Activated T-cell treated with anti-CD3 and anti-CD28 coated beads, Interleukin-2, amount 50 U/mL, for 72 hours (primary cell): ENCODE results near the gene IFIH1. TPM values are rescaled to one million over a fixed set of nuclear protein-coding genes. Genes with fewer than 3 reads are reported as not detected.

Experiments
- ATAC-seq, 2 donors: fragments of 150-1000 bp; cut with Tn5 transposase; replicated peaks in 1 of 2; 2 replicates each; pipeline ENCODE4 v1.10.0; 2021; ENCODE audit warnings: moderate library complexity in 2 of 2, mild to moderate bottlenecking in 1 of 2
- DNase-seq, 2 donors: peaks; one replicate each; pipeline ENCODE4 v3.0.0; 2021 to 2022; ENCODE audit warnings: mixed read lengths in 1 of 2
- H3K27ac Mint-ChIP-seq: one replicate; pipeline ENCODE4 v1.8.0; 2022; ENCODE audit warnings: mild to moderate bottlenecking, moderate library complexity, mixed read lengths
- H3K27me3 Mint-ChIP-seq: one replicate; pipeline ENCODE4 v1.8.0; 2022; ENCODE audit warnings: low read depth, mixed read lengths
- H3K36me3 Mint-ChIP-seq, 2 donors: one replicate each; pipeline ENCODE4 v1.8.0; 2022; ENCODE audit warnings: mixed read lengths in 2 of 2, mild to moderate bottlenecking in 1 of 2; ENCODE audit not compliant: insufficient read depth in 2 of 2
- H3K4me1 Mint-ChIP-seq: one replicate; pipeline ENCODE4 v1.8.0; 2022; ENCODE audit warnings: low read depth, mixed read lengths
- H3K4me3 Mint-ChIP-seq, 2 donors: one replicate each; pipeline ENCODE4 v1.8.0; 2022; ENCODE audit warnings: mild to moderate bottlenecking in 2 of 2, mixed read lengths in 2 of 2, moderate library complexity in 2 of 2
- H3K9me3 Mint-ChIP-seq, 2 donors: one replicate each; pipeline ENCODE4 v1.8.0; 2022; ENCODE audit warnings: mixed read lengths in 2 of 2
- total RNA-seq, 2 donors: library from RNA; stranded (reverse); gene quantifications; one replicate each; pipeline ENCODE4 v1.2.3, GENCODE V29; 2022

IFIH1 gene
- total RNA-seq, 2 donors from 2014 or later, result 37.8 to 62.7 TPM

- DNase-seq (no peak), ATAC-seq (no peak)
- H3K27me3 Mint-ChIP-seq, result no peaks in the 10 kb centered on the region
- no peak overlapping the region for H3K4me3 Mint-ChIP-seq
- H3K4me1 Mint-ChIP-seq, result no peaks in the 10 kb centered on the region
- no peaks in the 10 kb centered on the region for H3K9me3 Mint-ChIP-seq
- no peak overlapping the region for H3K27ac Mint-ChIP-seq
- H3K36me3 Mint-ChIP-seq, result no peaks in the 10 kb centered on the region
Measured at GRCh38 chr2:162300266-162300665, 18.2 kb downstream of the IFIH1 start.

GRCh38 chr2:162298669-162299335 lies 19.7 kb downstream of the IFIH1 start:
- H3K36me3 Mint-ChIP-seq, result no peaks in the 10 kb centered on the region
- no peaks in the 10 kb centered on the region for H3K4me1 Mint-ChIP-seq
- no peak overlapping the region for H3K27ac Mint-ChIP-seq

GRCh38 chr2:162297925-162298552 lies 20.4 kb downstream of the IFIH1 start:
- peak; percentile 62 to 73 for DNase-seq
- ATAC-seq, result peak; percentile 30 to 49
- Mint-ChIP-seq H3K36me3 (no peaks in the 10 kb centered on the region), H3K4me3 (no peak overlapping the region), H3K4me1 (no peaks in the 10 kb centered on the region), H3K27ac (no peak overlapping the region), H3K9me3 (no peaks in the 10 kb centered on the region), H3K27me3 (no peaks in the 10 kb centered on the region)

More at GRCh38 chr2:162298669-162299335, 19.7 kb downstream of the IFIH1 start:
- DNase-seq (no peak), ATAC-seq (no peak)
- Mint-ChIP-seq H3K9me3 (no peaks in the 10 kb centered on the region), H3K4me3 (no peak overlapping the region), H3K27me3 (no peaks in the 10 kb centered on the region)

GRCh38 chr2:162295009-162295408 lies 23.5 kb downstream of the IFIH1 start:
- no peaks in the 10 kb centered on the region for H3K4me1 Mint-ChIP-seq
- ATAC-seq (no peak), DNase-seq (no peak)
- H3K4me3 Mint-ChIP-seq, result no peak overlapping the region
- H3K36me3 Mint-ChIP-seq, result peaks cover 1 to 2% of the 10 kb centered on the region in 2 donors
- H3K27me3 Mint-ChIP-seq, result no peaks in the 10 kb centered on the region
- H3K9me3 Mint-ChIP-seq, result no peaks in the 10 kb centered on the region
- no peak overlapping the region for H3K27ac Mint-ChIP-seq

GRCh38 chr2:162293122-162293786 lies 25.2 kb downstream of the IFIH1 start:
- H3K36me3 Mint-ChIP-seq, result peaks cover 1 to 4% of the 10 kb centered on the region in 2 donors
- H3K9me3 Mint-ChIP-seq, result no peaks in the 10 kb centered on the region
- H3K4me3 Mint-ChIP-seq, result no peak overlapping the region
- no peaks in the 10 kb centered on the region for H3K4me1 Mint-ChIP-seq
- DNase-seq (no peak), ATAC-seq (no peak)
- no peak overlapping the region for H3K27ac Mint-ChIP-seq
- no peaks in the 10 kb centered on the region for H3K27me3 Mint-ChIP-seq

- no peaks in the 10 kb centered on the region for H3K9me3 Mint-ChIP-seq
- H3K4me1 Mint-ChIP-seq, result no peaks in the 10 kb centered on the region
- H3K27me3 Mint-ChIP-seq, result no peaks in the 10 kb centered on the region
- H3K36me3 Mint-ChIP-seq, result peaks cover 1 to 4% of the 10 kb centered on the region in 2 donors
- H3K27ac Mint-ChIP-seq, result no peak overlapping the region
- ATAC-seq (no peak), DNase-seq (no peak)
- no peak overlapping the region for H3K4me3 Mint-ChIP-seq
Measured at GRCh38 chr2:162291748-162292147, 26.7 kb downstream of the IFIH1 start.

- Mint-ChIP-seq H3K27me3 (no peaks in the 10 kb centered on the region), H3K36me3 (peaks cover 6 to 8% of the 10 kb centered on the region in 2 donors), H3K27ac (peak overlapping the region; percentile 4), H3K4me3 (no peak overlapping the region), H3K4me1 (no peaks in the 10 kb centered on the region), H3K9me3 (no peaks in the 10 kb centered on the region)
- no peak for ATAC-seq
- no peak for DNase-seq
Measured at GRCh38 chr2:162282765-162283425, 35.6 kb downstream of the IFIH1 start.

GRCh38 chr2:162280654-162281053 lies 37.8 kb downstream of the IFIH1 start:
- H3K4me1 Mint-ChIP-seq, result no peaks in the 10 kb centered on the region
- ATAC-seq, result no peak

GRCh38 chr2:162277381-162277780 lies 41.1 kb downstream of the IFIH1 start:
- Mint-ChIP-seq H3K27ac (peak overlapping the region; percentile 72), H3K36me3 (peaks cover 6 to 8% of the 10 kb centered on the region in 2 donors), H3K4me3 (no peak overlapping the region)

More at GRCh38 chr2:162280654-162281053, 37.8 kb downstream of the IFIH1 start:
- Mint-ChIP-seq H3K4me3 (no peak overlapping the region), H3K9me3 (no peaks in the 10 kb centered on the region), H3K27ac (no peak overlapping the region), H3K36me3 (peaks cover 4 to 11% of the 10 kb centered on the region in 2 donors), H3K27me3 (no peaks in the 10 kb centered on the region)
- no peak for DNase-seq

GRCh38 chr2:162267996-162268395 lies 50.5 kb downstream of the IFIH1 start:
- H3K27me3 Mint-ChIP-seq, result no peaks in the 10 kb centered on the region
- H3K4me1 Mint-ChIP-seq, result no peaks in the 10 kb centered on the region
- no peak overlapping the region for H3K4me3 Mint-ChIP-seq
- ATAC-seq, result no peak
- H3K36me3 Mint-ChIP-seq, result peaks cover 3 to 13% of the 10 kb centered on the region in 2 donors
- no peak overlapping the region for H3K27ac Mint-ChIP-seq
- H3K9me3 Mint-ChIP-seq, result no peaks in the 10 kb centered on the region
- no peak for DNase-seq

More at GRCh38 chr2:162277381-162277780, 41.1 kb downstream of the IFIH1 start:
- ATAC-seq (no peak), DNase-seq (no peak)
- Mint-ChIP-seq H3K9me3 (no peaks in the 10 kb centered on the region), H3K4me1 (no peaks in the 10 kb centered on the region), H3K27me3 (no peaks in the 10 kb centered on the region)

- no peak for ATAC-seq
- no peak overlapping the region for H3K4me3 Mint-ChIP-seq
- peak overlapping the region; percentile 65 for H3K27ac Mint-ChIP-seq
- H3K4me1 Mint-ChIP-seq, result no peaks in the 10 kb centered on the region
- no peak for DNase-seq
- no peaks in the 10 kb centered on the region for H3K27me3 Mint-ChIP-seq
- no peaks in the 10 kb centered on the region for H3K9me3 Mint-ChIP-seq
- peaks cover 2 to 12% of the 10 kb centered on the region in 2 donors for H3K36me3 Mint-ChIP-seq
Measured at GRCh38 chr2:162267496-162267895, 51.0 kb downstream of the IFIH1 start.

- no peak for ATAC-seq
- H3K27me3 Mint-ChIP-seq, result no peaks in the 10 kb centered on the region
Measured at GRCh38 chr2:162266460-162266760, 52.1 kb downstream of the IFIH1 start.

More at GRCh38 chr2:162266460-162266760, 52.1 kb downstream of the IFIH1 start:
- H3K36me3 Mint-ChIP-seq, result peaks cover 0 to 9% of the 10 kb centered on the region in 2 donors
- peaks cover 6% of the 10 kb centered on the region for H3K4me1 Mint-ChIP-seq
- no peak overlapping the region for H3K27ac Mint-ChIP-seq
- no peaks in the 10 kb centered on the region for H3K9me3 Mint-ChIP-seq
- no peak overlapping the region for H3K4me3 Mint-ChIP-seq
- DNase-seq, result no peak
